ENCODE measurements around the gene RPL39. TPM values are rescaled to one million over a fixed set of nuclear protein-coding genes. Genes with fewer than 3 reads are reported as not detected.

RPL39 gene
- total RNA-seq, 1 experiment from 2014 or later = 1,940 TPM

DNA sequence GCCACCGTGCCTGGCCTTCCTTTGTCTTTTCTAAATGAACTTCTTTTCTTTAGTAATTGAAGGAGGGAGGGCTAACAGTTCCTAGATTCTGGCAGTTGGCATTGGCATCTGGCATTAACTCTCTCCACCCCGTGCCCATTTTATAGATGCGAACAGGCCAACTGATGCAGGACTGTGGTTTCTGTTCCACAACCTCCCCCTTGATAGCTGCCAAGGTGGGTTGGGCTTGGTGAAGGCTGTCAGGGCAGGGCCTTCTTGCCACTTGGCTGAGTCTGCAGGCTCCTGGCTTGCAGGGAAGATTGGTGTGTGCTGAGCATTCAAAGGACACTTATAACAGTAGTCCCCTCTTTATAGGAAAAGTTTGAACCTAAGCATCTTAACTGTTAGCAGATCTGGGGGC lies 28.7 kb downstream of the RPL39 start:
- H3K9me3 ChIP-seq (ENCODE audit: control insufficient read depth in 1 of 2, insufficient read depth in 1 of 2, low read depth in 1 of 2, low read length in 2 of 2) = no peaks in the 10 kb centered on the region
- H3K4me1 ChIP-seq (ENCODE audit: control insufficient read depth in 1 of 2, insufficient read depth in 2 of 2, low read length in 2 of 2) = peaks cover 3 to 16% of the 10 kb centered on the region in 2 experiments; a peak in 3 of 4 replicates
- ChIA-PET CTCF (no interaction called here), RAD21 (ENCODE audit: low non-redundant PET in 1 of 2, low total read pairs in 2 of 2, uncharacterized antibody in 2 of 2, unreplicated experiment in 2 of 2) (no interaction called here), POLR2A (no interaction called here)
- no peak overlapping the region for H3K9ac ChIP-seq (ENCODE audit: low read length)
- no peaks in the 10 kb centered on the region for H3K36me3 ChIP-seq (ENCODE audit: control insufficient read depth in 1 of 2, insufficient read depth in 2 of 2, low read length in 2 of 2)
- no peak for ATAC-seq
- H3K4me2 ChIP-seq (ENCODE audit: low read length) = no peak overlapping the region
- TF ChIP-seq POLR2AphosphoS5 (IDR thresholded peaks at IDR 0.05; ENCODE audit: low read depth, low read length) (no peak), EZH2phosphoT487 (IDR thresholded peaks at IDR 0.05; ENCODE audit: borderline replicate concordance) (no peak), JUND (IDR thresholded peaks at IDR 0.05) (no peak)
- no peaks in the 10 kb centered on the region for H3K27me3 ChIP-seq (ENCODE audit: insufficient read depth, low read length)
- H4K20me1 ChIP-seq (ENCODE audit: insufficient read depth) = no peaks in the 10 kb centered on the region
- H3K9me2 ChIP-seq (ENCODE audit: insufficient read depth) = no peaks in the 10 kb centered on the region
- intact Hi-C loops (cut with micrococcal nuclease) = no loop called here
- no peaks in the 10 kb centered on the region for H3K79me2 ChIP-seq (ENCODE audit: insufficient read depth, low read length)
- H3K27ac ChIP-seq (ENCODE audit: low read depth, low read length) = no peak overlapping the region
- no TSS peak for BruUV-seq (replicated peaks)
- no peak for DNase-seq (ENCODE audit: low read depth, low spot score)
- no peak overlapping the region for H2AFZ ChIP-seq (ENCODE audit: low read depth, low read length, poor library complexity, severe bottlenecking)
- H3K4me3 ChIP-seq (replicated peaks in 1 of 2; ENCODE audit: low read depth in 1 of 2, low read length in 2 of 2) = no peak overlapping the region

DNA sequence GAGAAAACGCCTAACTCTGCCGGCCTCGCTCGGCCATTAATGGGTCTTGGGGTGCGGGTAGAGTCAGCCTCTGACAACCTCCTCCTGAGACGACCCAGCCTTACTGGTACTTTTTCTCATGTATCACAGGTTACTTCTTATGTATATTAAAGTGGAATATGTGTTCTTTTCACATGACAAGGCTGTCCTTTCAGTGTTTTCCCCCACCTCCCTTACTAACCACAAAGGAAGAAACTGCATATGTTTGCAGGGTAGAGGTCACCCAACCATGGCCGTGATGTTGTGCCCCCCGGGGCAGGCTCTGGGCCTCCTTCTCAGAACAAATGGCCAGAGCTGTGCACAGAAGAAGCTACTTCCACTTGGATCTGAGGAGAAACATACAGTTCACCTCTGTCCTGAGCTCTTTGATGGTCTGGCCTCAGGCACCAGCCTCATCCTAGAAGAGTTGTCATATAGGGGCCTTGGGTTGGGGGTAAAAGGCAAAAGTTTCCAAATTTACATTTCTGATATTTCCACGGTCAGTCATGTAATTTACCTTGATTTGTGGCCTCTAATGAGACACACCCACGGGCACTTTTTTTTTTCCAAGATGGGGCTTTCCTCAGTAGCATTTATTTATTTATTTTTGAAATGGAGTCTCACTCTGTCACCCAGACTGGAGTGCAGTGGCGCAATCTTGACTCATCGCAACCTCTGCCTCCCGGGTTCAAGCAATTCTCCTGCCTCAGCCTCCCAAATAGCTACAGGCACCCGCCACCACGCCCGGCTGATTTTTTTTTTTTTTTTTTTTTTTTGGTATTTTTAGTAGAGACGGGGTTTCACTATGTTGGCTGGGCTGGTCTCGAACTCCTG lies 31.2 kb downstream of the RPL39 start:
- ChIA-PET CTCF (no interaction called here), RAD21 (ENCODE audit: low non-redundant PET in 1 of 2, low total read pairs in 2 of 2, uncharacterized antibody in 2 of 2, unreplicated experiment in 2 of 2) (interaction anchor here in 1 of 2 experiments (0.5 kb wide), 1 partner anchor 111 kb away, joined by 4 read pairs; no protein-coding TSS in a partner anchor), POLR2A (no interaction called here)
- no peak overlapping the region for H3K4me3 ChIP-seq (replicated peaks in 1 of 2; ENCODE audit: low read depth in 1 of 2, low read length in 2 of 2)
- no peaks in the 10 kb centered on the region for H3K79me2 ChIP-seq (ENCODE audit: insufficient read depth, low read length)
- no peaks in the 10 kb centered on the region for H3K9me3 ChIP-seq (ENCODE audit: control insufficient read depth in 1 of 2, insufficient read depth in 1 of 2, low read depth in 1 of 2, low read length in 2 of 2)
- ATAC-seq = no peak
- no peak overlapping the region for H3K4me2 ChIP-seq (ENCODE audit: low read length)
- no peak overlapping the region for H2AFZ ChIP-seq (ENCODE audit: low read depth, low read length, poor library complexity, severe bottlenecking)
- no TSS peak for BruUV-seq (replicated peaks)
- H3K9ac ChIP-seq (ENCODE audit: low read length) = no peak overlapping the region
- no peak for DNase-seq (ENCODE audit: low read depth, low spot score)
- no peaks in the 10 kb centered on the region for H3K36me3 ChIP-seq (ENCODE audit: control insufficient read depth in 1 of 2, insufficient read depth in 2 of 2, low read length in 2 of 2)
- intact Hi-C loops (cut with micrococcal nuclease) = no loop called here
- H3K27me3 ChIP-seq (ENCODE audit: insufficient read depth, low read length) = no peaks in the 10 kb centered on the region
- no peaks in the 10 kb centered on the region for H3K9me2 ChIP-seq (ENCODE audit: insufficient read depth)
- TF ChIP-seq ZNF274 (IDR thresholded peaks at IDR 0.05; ENCODE audit: low read depth, low read length) (no peak), TCF7L2 (IDR thresholded peaks at IDR 0.05; ENCODE audit: borderline replicate concordance, extremely low read depth, insufficient read depth, insufficient read length) (no peak), EZH2 (IDR thresholded peaks at IDR 0.05) (no peak)
- TF ChIP-seq, protein P1, sequence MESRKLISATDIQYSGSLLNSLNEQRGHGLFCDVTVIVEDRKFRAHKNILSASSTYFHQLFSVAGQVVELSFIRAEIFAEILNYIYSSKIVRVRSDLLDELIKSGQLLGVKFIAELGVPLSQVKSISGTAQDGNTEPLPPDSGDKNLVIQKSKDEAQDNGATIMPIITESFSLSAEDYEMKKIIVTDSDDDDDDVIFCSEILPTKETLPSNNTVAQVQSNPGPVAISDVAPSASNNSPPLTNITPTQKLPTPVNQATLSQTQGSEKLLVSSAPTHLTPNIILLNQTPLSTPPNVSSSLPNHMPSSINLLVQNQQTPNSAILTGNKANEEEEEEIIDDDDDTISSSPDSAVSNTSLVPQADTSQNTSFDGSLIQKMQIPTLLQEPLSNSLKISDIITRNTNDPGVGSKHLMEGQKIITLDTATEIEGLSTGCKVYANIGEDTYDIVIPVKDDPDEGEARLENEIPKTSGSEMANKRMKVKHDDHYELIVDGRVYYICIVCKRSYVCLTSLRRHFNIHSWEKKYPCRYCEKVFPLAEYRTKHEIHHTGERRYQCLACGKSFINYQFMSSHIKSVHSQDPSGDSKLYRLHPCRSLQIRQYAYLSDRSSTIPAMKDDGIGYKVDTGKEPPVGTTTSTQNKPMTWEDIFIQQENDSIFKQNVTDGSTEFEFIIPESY (IDR thresholded peaks at IDR 0.05; ENCODE audit: extremely low read depth, insufficient replicate concordance, low read length) = no peak
- peaks cover 6 to 22% of the 10 kb centered on the region in 2 experiments; a peak in 3 of 4 replicates for H3K4me1 ChIP-seq (ENCODE audit: control insufficient read depth in 1 of 2, insufficient read depth in 2 of 2, low read length in 2 of 2)
- no peak overlapping the region for H3K27ac ChIP-seq (ENCODE audit: low read depth, low read length)
- H4K20me1 ChIP-seq (ENCODE audit: insufficient read depth) = no peaks in the 10 kb centered on the region
